Sigmoid colon (tissue), 3 donors: ENCODE results near the gene PPP2R2B.

Experiments
- CTCF ChIP-seq, 4 experiments: fragments of 450-650 bp in 3 of 4; fragments of 200-600 bp in 1 of 4; IDR thresholded peaks; one replicate each; pipeline ENCODE4 v1.5.1; 2016 to 2019; ENCODE audit warnings: antibody characterized with exemption in 4 of 4, mild to moderate bottlenecking in 3 of 4, moderate library complexity in 2 of 4
- POLR2A ChIP-seq, 2 donors: fragments of 450-650 bp; IDR thresholded peaks; one replicate each; pipeline ENCODE4 v1.6.1; 2016; ENCODE audit warnings: antibody characterized with exemption in 2 of 2, mild to moderate bottlenecking in 2 of 2, moderate library complexity in 2 of 2

DNA sequence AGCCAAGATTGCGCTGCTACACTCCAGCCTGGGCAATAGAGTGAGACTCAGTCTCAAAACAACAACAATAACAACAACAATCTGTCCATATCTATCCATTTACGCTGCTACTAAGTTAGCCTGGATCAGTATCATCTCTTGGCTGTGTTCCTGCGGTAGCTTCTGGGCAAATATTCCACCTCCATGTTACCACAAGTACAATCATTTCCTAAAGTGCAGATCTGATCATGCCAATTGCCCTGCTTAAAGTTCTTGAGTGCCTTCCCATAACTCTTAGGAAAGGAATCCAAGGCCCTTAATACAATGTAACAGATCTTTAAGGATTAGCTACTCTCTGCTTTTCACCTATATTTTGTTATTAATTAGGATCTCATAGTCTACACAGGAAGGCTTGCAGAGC lies 15.4 kb upstream of the PPP2R2B start:
- TF ChIP-seq POLR2A (IDR thresholded peaks at IDR 0.05) (no peak), CTCF (IDR thresholded peaks at IDR 0.05) (no peak)
